ENCODE results near the gene GP1BA.

GRCh38 chr17:4898351-4898750, 33.7 kb upstream of the GP1BA start:
- TF ChIP-seq CTCF (IDR thresholded peaks at IDR 0.05; ENCODE audit: low read depth, low read length, missing input control) (no peak), REST (IDR thresholded peaks at IDR 0.05) (no peak)
